Measurements from ENCODE around the gene FLT3LG. TPM values are rescaled to one million over a fixed set of nuclear protein-coding genes. Genes with fewer than 3 reads are reported as not detected.
A peak's percentile ranks its signal among the peaks of the same experiment; 100 is the strongest.

The FLT3LG gene
- total RNA-seq, 1 donor from 2014 or later, result 1.6 TPM

GRCh38 chr19:49487277-49488045 lies 13.4 kb downstream of the FLT3LG start, which contains the start of gene RPL13A:
RPL13A (plus strand) TSS chr19:49487608; CDS start chr19:49487630, 22 bp downstream.
- peak; percentile 96 for DNase-seq (ENCODE audit: low read depth, low spot score)

GRCh38 chr19:49488046-49488862 lies 14.2 kb downstream of the FLT3LG start:
- no peak for DNase-seq (ENCODE audit: low read depth, low spot score)

- DNase-seq (ENCODE audit: low read depth, low spot score), result no peak
Observed at GRCh38 chr19:49488863-49489537, 15.0 kb downstream of the FLT3LG start.

- no peak for DNase-seq (ENCODE audit: low read depth, low spot score)
Observed at GRCh38 chr19:49489601-49490167, 15.7 kb downstream of the FLT3LG start.

GRCh38 chr19:49490287-49491029 lies 16.4 kb downstream of the FLT3LG start:
- DNase-seq (ENCODE audit: low read depth, low spot score), result no peak

GRCh38 chr19:49491030-49491803 lies 17.2 kb downstream of the FLT3LG start:
- DNase-seq (ENCODE audit: low read depth, low spot score), result no peak

GRCh38 chr19:49491804-49492572 lies 18.0 kb downstream of the FLT3LG start:
- no peak for DNase-seq (ENCODE audit: low read depth, low spot score)

GRCh38 chr19:49492573-49493405 lies 18.8 kb downstream of the FLT3LG start:
- DNase-seq (ENCODE audit: low read depth, low spot score), result no peak

GRCh38 chr19:49496574-49497008 lies 22.6 kb downstream of the FLT3LG start:
- no peak for DNase-seq (ENCODE audit: low read depth, low spot score)

GRCh38 chr19:49497047-49497788 lies 23.2 kb downstream of the FLT3LG start:
- no peak for DNase-seq (ENCODE audit: low read depth, low spot score)

GRCh38 chr19:49497789-49498103 lies 23.7 kb downstream of the FLT3LG start:
- no peak for DNase-seq (ENCODE audit: low read depth, low spot score)

- DNase-seq (ENCODE audit: low read depth, low spot score), result no peak
Observed at GRCh38 chr19:49498475-49498874, 24.5 kb downstream of the FLT3LG start.

GRCh38 chr19:49499030-49499670 lies 25.1 kb downstream of the FLT3LG start:
- no peak for DNase-seq (ENCODE audit: low read depth, low spot score)

GRCh38 chr19:49502866-49503581 lies 29.0 kb downstream of the FLT3LG start:
- no peak for DNase-seq (ENCODE audit: low read depth, low spot score)

GRCh38 chr19:49503582-49503962 lies 29.6 kb downstream of the FLT3LG start:
- DNase-seq (ENCODE audit: low read depth, low spot score), result no peak

GRCh38 chr19:49506575-49507105 lies 32.6 kb downstream of the FLT3LG start:
- DNase-seq (ENCODE audit: low read depth, low spot score), result no peak

Data from pulmonary artery endothelial cell (primary cell).